GM12878 (cell line): ENCODE results near the gene MAN1A1. TPM values are rescaled to one million over a fixed set of nuclear protein-coding genes. Genes with fewer than 3 reads are reported as not detected.

ENCODE experiments used
- ATAC-seq: fragments of 200-7000 bp; cut with Tn5 transposase; 3 replicates; pipeline ENCODE4 v1.9.1; 2020; ENCODE audit warnings: mild to moderate bottlenecking, moderate library complexity
- BruUV-seq: library from RNA; stranded (reverse); fragments of 400-500 nt; replicated peaks from 2 replicates; lab custom pipeline; 2021; lab: Mats Ljungman, UMichigan
- CTCF ChIA-PET: fragments of 300-600 bp; sonication (Branson Sonifier 250); formaldehyde crosslinking; extraction: SDS; loops from one replicate; lab custom pipeline; 2021; ENCODE audit warnings: inconsistent platforms; lab: Yijun Ruan, JAX
- POLR2A ChIA-PET: fragments of 350-600 bp; formaldehyde crosslinking; extraction: SDS; loops from one replicate; lab custom pipeline; 2021; ENCODE audit warnings: inconsistent platforms; lab: Charles Lee
- RAD21 ChIA-PET: fragments of 300-600 bp; sonication (Branson Sonifier 250); formaldehyde crosslinking; loops from one replicate; lab custom pipeline; 2023; ENCODE audit warnings: antibody characterized with exemption; ENCODE audit not compliant: unreplicated experiment; lab: Charles Lee
- SMC1A ChIA-PET: fragments of 300-600 bp; sonication (Branson Sonifier 250); formaldehyde crosslinking; loops from one replicate; lab custom pipeline; 2023; ENCODE audit not compliant: unreplicated experiment, uncharacterized antibody; lab: Charles Lee
- DNase-seq: peaks from one replicate; pipeline ENCODE4 v3.0.0-alpha.2; 2011; ENCODE audit warnings: low read depth, low spot score
- FAIRE-seq: peaks from 3 replicates; lab custom pipeline; 2011; peaks lifted over from hg19 to GRCh38; lab: Jason Lieb, UNC
- H2AFZ ChIP-seq: 2 replicates; pipeline ENCODE4 v1.6.0; 2011; ENCODE audit warnings: low read depth, low read length, control low read depth; ENCODE audit not compliant: control insufficient read depth
- H3K27ac ChIP-seq: 2 replicates; pipeline ENCODE4 v1.5.1; 2011; ENCODE audit warnings: control low read depth; ENCODE audit not compliant: control insufficient read depth, insufficient read depth
- H3K27me3 ChIP-seq, 2 experiments: replicated peaks in 1 of 2; 2 replicates each; pipeline versions ENCODE4 v1.6.0 to v1.6.1; 2011; ENCODE audit warnings: low read length in 1 of 2; ENCODE audit not compliant: control insufficient read depth in 2 of 2, insufficient read depth in 2 of 2
- H3K36me3 ChIP-seq, 2 experiments: 2 replicates each; pipeline ENCODE4 v1.5.1; 2011; ENCODE audit warnings: low read length in 1 of 2; ENCODE audit not compliant: control insufficient read depth in 2 of 2, insufficient read depth in 2 of 2
- H3K4me1 ChIP-seq: 2 replicates; pipeline ENCODE4 v1.6.1; 2011; ENCODE audit warnings: mild to moderate bottlenecking, low read length, moderate library complexity, mixed read lengths; ENCODE audit not compliant: control insufficient read depth, insufficient read depth
- H3K4me2 ChIP-seq: 2 replicates; pipeline ENCODE4 v1.6.0; 2011; ENCODE audit warnings: control low read depth; ENCODE audit not compliant: control insufficient read depth, insufficient read depth
- H3K4me3 ChIP-seq: fragments of 200-600 bp; sonication (generic); 2 replicates; pipeline ENCODE4 v1.5.1; 2016
- H3K79me2 ChIP-seq: 2 replicates; pipeline ENCODE4 v1.6.0; 2011; ENCODE audit warnings: low read length; ENCODE audit not compliant: control insufficient read depth, insufficient read depth
- H3K9ac ChIP-seq: 2 replicates; pipeline ENCODE4 v1.8.0; 2011; ENCODE audit warnings: low read length, control low read depth, mixed read lengths; ENCODE audit not compliant: control insufficient read depth, insufficient read depth
- H3K9me3 ChIP-seq: replicated peaks from 3 replicates; pipeline ENCODE4 v1.5.1; 2011; ENCODE audit warnings: mild to moderate bottlenecking, low read length; ENCODE audit not compliant: control insufficient read depth, insufficient read depth
- H4K20me1 ChIP-seq: 2 replicates; pipeline ENCODE4 v1.6.0; 2011; ENCODE audit not compliant: control insufficient read depth, insufficient read depth
- CEBPZ ChIP-seq: fragments of 150-350 bp; IDR thresholded peaks from 2 replicates; pipeline ENCODE4 v1.6.1; 2016; ENCODE audit warnings: low read depth, low read length
- CHD2 ChIP-seq: IDR thresholded peaks from 2 replicates; pipeline ENCODE4 v1.6.1; 2011; ENCODE audit warnings: low read depth, low read length, improper control_type of control experiment, borderline replicate concordance
- CTCF ChIP-seq, 3 experiments: IDR thresholded peaks in 2 of 3; conservative IDR thresholded peaks in 1 of 3; 2 replicates each; pipeline ENCODE4 v1.5.1; 2011; ENCODE audit warnings: low read depth in 3 of 3, low read length in 3 of 3, mild to moderate bottlenecking in 3 of 3, control low read depth in 2 of 3, moderate library complexity in 2 of 3, inconsistent platforms in 1 of 3, mixed read lengths in 1 of 3; ENCODE audit not compliant: control insufficient read depth in 2 of 3, insufficient read depth in 1 of 3; ENCODE audit errors: extremely low read depth in 1 of 3
- E2F4 ChIP-seq: IDR thresholded peaks from 2 replicates; pipeline ENCODE4 v1.6.1; 2012; ENCODE audit warnings: low read depth, low read length, improper control_type of control experiment
- EP300 ChIP-seq, 2 experiments: fragments of 150-350 bp in 1 of 2; IDR thresholded peaks; 2 replicates each; pipeline ENCODE4 v1.6.1; 2011 to 2012; ENCODE audit warnings: low read depth in 2 of 2, low read length in 2 of 2, borderline replicate concordance in 1 of 2, improper control_type of control experiment in 1 of 2, inconsistent platforms in 1 of 2; ENCODE audit not compliant: control insufficient read depth in 1 of 2
- FOS ChIP-seq: IDR thresholded peaks from 3 replicates; pipeline ENCODE4 v1.6.1; 2011; ENCODE audit warnings: borderline replicate concordance; ENCODE audit not compliant: insufficient read length; ENCODE audit errors: extremely low read depth
- POLR2A ChIP-seq: IDR thresholded peaks from 2 replicates; pipeline ENCODE4 v1.6.1; 2011; ENCODE audit warnings: low read depth, mild to moderate bottlenecking, low read length
- POU2F2 ChIP-seq: IDR thresholded peaks from 3 replicates; pipeline ENCODE4 v1.6.1; 2011; ENCODE audit warnings: low read depth, mild to moderate bottlenecking, low read length, borderline replicate concordance
- PRDM15 ChIP-seq: fragments of 450-650 bp; formaldehyde crosslinking; IDR thresholded peaks from 2 replicates; pipeline ENCODE4 v1.4.0; 2020; ENCODE audit warnings: mild to moderate bottlenecking, moderate library complexity
- RB1 ChIP-seq: fragments of 450-650 bp; formaldehyde crosslinking; IDR thresholded peaks from 2 replicates; pipeline ENCODE4 v1.6.1; 2017; ENCODE audit warnings: mild to moderate bottlenecking, borderline replicate concordance
- RBBP5 ChIP-seq: fragments of 200-600 bp; sonication (generic); conservative IDR thresholded peaks from 2 replicates; pipeline ENCODE4 v1.6.1; 2016
- RELA ChIP-seq: fragments of 450-650 bp; IDR thresholded peaks from 2 replicates; pipeline ENCODE4 v1.8.0; 2014; ENCODE audit warnings: borderline replicate concordance; ENCODE audit not compliant: partially characterized antibody
- SMAD1 ChIP-seq: fragments of 450-650 bp; IDR thresholded peaks from 2 replicates; pipeline ENCODE4 v1.6.1; 2018; ENCODE audit warnings: mild to moderate bottlenecking, low read depth; ENCODE audit not compliant: partially characterized antibody
- in situ Hi-C: fragments of 300-500 bp; cut with MboI; formaldehyde crosslinking; loops from 9 replicates; pipeline ENCODE4 v1.14.3; 2018; ENCODE audit warnings: mixed read lengths
- intact Hi-C: fragments of 100-400 bp; cut with micrococcal nuclease; formaldehyde crosslinking; loops from one replicate; pipeline ENCODE4 v1.14.2; 2022; ENCODE audit not compliant: unreplicated experiment
- polyA plus RNA-seq, 11 experiments: library from polyadenylated mRNA; depleted of rRNA in 4 of 11; unstranded in 6 of 11; stranded (reverse) in 5 of 11; fragments of >200 nt; fragmentation: Nextera tagmentation in 4 of 11; fragmentation: Illumina TruSeq in 1 of 11; extraction: Ambion mirVana in 4 of 11; extraction: Trizol in 1 of 11; gene quantifications; 1 replicate in 1 of 11; 2 replicates in 10 of 11; pipeline versions ENCODE4 v1.2.1 to v1.2.3, GENCODE V29; 2011 to 2016; ENCODE audit warnings: inconsistent platforms in 2 of 11, missing spikeins in 2 of 11, low read depth in 1 of 11
- total RNA-seq, 4 experiments: library from RNA; depleted of rRNA in 3 of 4; stranded (reverse); fragments of >200 nt in 3 of 4; fragmentation: Illumina TruSeq in 1 of 4; extraction: Trizol in 1 of 4; gene quantifications; 2 replicates each; pipeline versions ENCODE4 v1.2.1 to v1.2.3, GENCODE V29; 2013 to 2021

MAN1A1 gene
- total and polyA plus RNA-seq, 10 of the 15 experiments (the other 5 are each of a cell fraction or from before 2014, with no cell fraction given), result 5.4 to 28.1 (median 19.5) TPM

GRCh38 chr6:119297049-119297448 is 52.5 kb downstream of the MAN1A1 start:
- ChIA-PET POLR2A (interaction anchor here (0.5 kb wide), 1 partner anchor 88 kb away, joined by 4 read pairs; no protein-coding TSS in a partner anchor), SMC1A (interaction anchor here (1.7 kb wide), 1 partner anchor 12 kb away, joined by 6 read pairs; no protein-coding TSS in a partner anchor), CTCF (no interaction called here), RAD21 (interaction anchor here (0.9 kb wide), 1 partner anchor 25 kb away, joined by 4 read pairs; no protein-coding TSS in a partner anchor)
- H3K27me3 ChIP-seq, result no peaks in the 10 kb centered on the region
- H3K9ac ChIP-seq, result no peak overlapping the region
- no peaks in the 10 kb centered on the region for H3K79me2 ChIP-seq
- H3K27ac ChIP-seq, result no peak overlapping the region
- no peak overlapping the region for H3K4me2 ChIP-seq
- H3K4me3 ChIP-seq, result no peak overlapping the region
- in situ Hi-C loops (no loop called here), intact Hi-C loops (no loop called here)
- ATAC-seq (no peak), FAIRE-seq (no peak), DNase-seq (no peak)
- H3K4me1 ChIP-seq, result no peaks in the 10 kb centered on the region
- no peak overlapping the region for H2AFZ ChIP-seq
- H4K20me1 ChIP-seq, result no peaks in the 10 kb centered on the region
- BruUV-seq, result no TSS peak
- H3K9me3 ChIP-seq, result no peaks in the 10 kb centered on the region
- H3K36me3 ChIP-seq, result peaks cover 0 to 2% of the 10 kb centered on the region in 2 experiments; a peak in 1 of 4 replicates
- no peak for TF ChIP-seq RELA
- no peak for TF ChIP-seq EP300 (IDR thresholded peaks at IDR 0.05; ENCODE audit: borderline replicate concordance in 1 of 2, control insufficient read depth in 1 of 2, low read depth in 2 of 2, low read length in 2 of 2)
- TF ChIP-seq RBBP5, result no peak
- no peak for TF ChIP-seq POU2F2
- no peak for TF ChIP-seq E2F4
- no peak for TF ChIP-seq PRDM15
- TF ChIP-seq CHD2, result no peak
- TF ChIP-seq FOS, result no peak
- no peak for TF ChIP-seq RB1
- TF ChIP-seq CEBPZ, result no peak
- TF ChIP-seq CTCF (IDR thresholded peaks at IDR 0.05 in 2 of 3, conservative IDR thresholded peaks at IDR 0.05 in 1 of 3; ENCODE audit: control insufficient read depth in 2 of 3, extremely low read depth in 1 of 3, insufficient read depth in 1 of 3, low read depth in 3 of 3, low read length in 3 of 3), result no peak
- TF ChIP-seq POLR2A, result no peak
- TF ChIP-seq SMAD1, result no peak
